Nucleus accumbens (tissue), 56 donors: Measurements from ENCODE around the gene NTN1.

Source experiments
- DNase-seq, 56 donors: peaks; one replicate each; lab custom pipeline; 2025; lab: John Stamatoyannopoulos, UW

The NTN1 gene

GRCh38 chr17:9237661-9238301 is 216.5 kb downstream of the NTN1 start:
- peak in 13 of 56 donors; percentile 10 to 51 (median 23) for DNase-seq

- no peak for DNase-seq
Measured at GRCh38 chr17:9238340-9239245, 217.3 kb downstream of the NTN1 start.

GRCh38 chr17:9239246-9239792 is 218.0 kb downstream of the NTN1 start:
- DNase-seq = no peak

- peak in 45 of 56 donors; percentile 13 to 90 (median 62) for DNase-seq
Measured at GRCh38 chr17:9239793-9240658, 218.7 kb downstream of the NTN1 start.

GRCh38 chr17:9240659-9241370 is 219.5 kb downstream of the NTN1 start:
- peak in 45 of 56 donors; percentile 13 to 79 (median 53) for DNase-seq

- peak in 48 of 56 donors; percentile 25 to 87 (median 55) for DNase-seq
Measured at GRCh38 chr17:9241371-9241712, 220.0 kb downstream of the NTN1 start.

GRCh38 chr17:9241774-9242496 is 220.6 kb downstream of the NTN1 start:
- no peak for DNase-seq

GRCh38 chr17:9242497-9242881 is 221.2 kb downstream of the NTN1 start:
- peak in 2 of 56 donors; percentile 13 to 17 for DNase-seq

- DNase-seq = no peak
Measured at GRCh38 chr17:9242983-9243382, 221.7 kb downstream of the NTN1 start.

- DNase-seq = no peak
Measured at GRCh38 chr17:9244066-9245052, 223.0 kb downstream of the NTN1 start.

GRCh38 chr17:9247401-9247938 is 226.2 kb downstream of the NTN1 start:
- peak in 41 of 56 donors; percentile 3 to 74 (median 38) for DNase-seq

GRCh38 chr17:9249245-9249953 is 228.1 kb downstream of the NTN1 start:
- no peak for DNase-seq

GRCh38 chr17:9251273-9251672 is 230.0 kb downstream of the NTN1 start:
- no peak for DNase-seq

- DNase-seq = no peak
Measured at GRCh38 chr17:9253308-9253707, 232.0 kb downstream of the NTN1 start.

- DNase-seq = no peak
Measured at GRCh38 chr17:9254841-9255240, 233.5 kb downstream of the NTN1 start.

GRCh38 chr17:9255833-9256232 is 234.5 kb downstream of the NTN1 start:
- DNase-seq = no peak

- DNase-seq = no peak
Measured at GRCh38 chr17:9256361-9256750, 235.0 kb downstream of the NTN1 start.
